GM19328 (cell line): ENCODE measurements around the gene CAPN13.

Source experiments
- ATAC-seq: cut with Tn5 transposase; IDR thresholded peaks from one replicate; pipeline ENCODE4 v1.9.1; 2021; ENCODE audit warnings: mild to moderate bottlenecking, moderate library complexity; ENCODE audit not compliant: unreplicated experiment

The CAPN13 gene

GRCh38 chr2:30684516-30684915 lies 122.7 kb downstream of the CAPN13 start:
- no peak for ATAC-seq

- ATAC-seq = no peak
Measured at GRCh38 chr2:30684026-30684425, 123.2 kb downstream of the CAPN13 start.

GRCh38 chr2:30683236-30683956 lies 123.8 kb downstream of the CAPN13 start:
- ATAC-seq = no peak

GRCh38 chr2:30681022-30681421 lies 126.2 kb downstream of the CAPN13 start:
- no peak for ATAC-seq

- no peak for ATAC-seq
Measured at GRCh38 chr2:30680121-30680520, 127.1 kb downstream of the CAPN13 start.

GRCh38 chr2:30679426-30680088 lies 127.7 kb downstream of the CAPN13 start:
- ATAC-seq = no peak

GRCh38 chr2:30678410-30679137 lies 128.7 kb downstream of the CAPN13 start:
- ATAC-seq = no peak

- no peak for ATAC-seq
Measured at GRCh38 chr2:30677861-30678385, 129.3 kb downstream of the CAPN13 start.

GRCh38 chr2:30677231-30677630 lies 130.0 kb downstream of the CAPN13 start:
- ATAC-seq = no peak

- no peak for ATAC-seq
Measured at GRCh38 chr2:30675758-30676157, 131.5 kb downstream of the CAPN13 start.

- no peak for ATAC-seq
Measured at GRCh38 chr2:30673127-30673526, 134.1 kb downstream of the CAPN13 start.
